ENCODE results near the gene ARPC1A.
"Not testable (repeated sequence)": the region's sequence is repeated elsewhere in the genome, so short reads cannot be mapped to it uniquely, and the experiment has no call there.

The ARPC1A gene

GRCh38 chr7:99324559-99324958 lies 1.1 kb upstream of the ARPC1A start:
- no peak for DNase-seq

- DNase-seq = no peak
Observed at GRCh38 chr7:99325001-99325493, 651 bp upstream of the ARPC1A start.

DNA sequence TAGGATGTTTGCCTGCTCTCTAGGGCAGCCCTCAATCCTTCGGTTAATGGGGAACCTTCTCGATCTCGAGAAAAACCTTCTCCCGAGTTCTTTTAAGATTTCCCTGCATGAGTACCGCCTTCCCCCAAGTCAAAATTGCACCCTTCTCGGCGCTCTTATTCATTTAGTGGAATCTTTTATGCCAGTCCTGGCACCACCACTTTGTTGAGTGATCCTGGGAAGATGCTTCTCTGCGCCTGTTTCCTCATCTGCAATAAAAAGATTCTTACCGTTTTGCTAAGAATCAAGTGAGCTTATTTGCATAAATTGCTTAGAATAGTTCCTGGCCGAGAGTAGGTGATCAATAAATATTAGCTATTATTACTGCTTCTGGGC lies 697 bp downstream of the ARPC1A start:
- DNase-seq = no peak

DNA sequence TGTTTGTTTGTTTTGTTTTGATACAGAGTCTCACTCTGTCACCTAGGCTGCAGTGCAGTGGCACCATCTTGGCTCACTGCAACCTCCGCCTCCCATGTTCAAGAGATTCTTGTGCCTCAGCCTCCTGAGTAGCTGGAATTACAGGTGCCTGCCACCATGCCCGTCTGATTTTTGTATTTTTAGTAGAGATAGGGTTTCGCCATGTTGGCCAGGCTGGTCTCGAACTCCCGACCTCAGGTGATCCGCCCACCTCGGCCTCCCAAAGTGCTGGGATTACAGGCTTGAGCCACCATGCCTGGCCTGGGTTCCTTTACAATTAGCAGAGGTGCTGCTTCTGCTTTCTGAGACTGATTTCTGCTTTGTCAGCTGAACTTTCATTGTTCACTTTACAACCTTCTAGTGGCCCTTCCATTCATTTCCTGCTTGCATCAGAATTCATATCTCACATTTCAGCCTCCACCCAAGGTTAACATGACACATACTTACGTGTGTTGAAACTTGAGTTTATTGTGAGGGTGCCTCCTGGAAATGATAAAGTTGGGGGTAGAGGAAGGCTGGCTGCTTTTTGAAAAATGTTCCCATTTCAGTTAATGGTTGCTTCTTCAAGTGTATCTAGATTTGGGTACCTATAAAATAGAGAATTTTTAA lies 4.7 kb downstream of the ARPC1A start:
- peak; percentile 13 for DNase-seq

- no peak for DNase-seq
Observed at GRCh38 chr7:99331002-99331401, 5.3 kb downstream of the ARPC1A start.

- no peak for DNase-seq
Observed at GRCh38 chr7:99339595-99339994, 13.9 kb downstream of the ARPC1A start.

DNA sequence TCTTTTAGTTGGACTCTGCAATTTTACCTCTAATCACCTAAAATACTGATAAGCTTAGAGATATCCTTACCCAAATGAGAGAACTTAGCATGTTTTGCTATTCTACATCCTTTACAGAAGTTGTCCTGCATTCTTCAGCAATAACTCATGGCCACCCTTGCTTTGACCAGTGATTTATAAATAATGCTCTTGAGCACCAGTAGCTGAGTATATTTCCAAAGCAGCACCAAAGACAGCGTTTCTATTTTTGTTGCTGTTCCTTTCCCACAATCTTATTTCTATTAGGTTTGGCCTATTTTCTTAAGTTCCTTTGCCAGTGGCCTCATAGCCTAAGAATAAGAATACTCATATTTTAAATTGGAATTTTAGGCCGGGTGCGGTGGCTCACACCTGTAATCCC lies 15.0 kb downstream of the ARPC1A start:
- no peak for DNase-seq

DNA sequence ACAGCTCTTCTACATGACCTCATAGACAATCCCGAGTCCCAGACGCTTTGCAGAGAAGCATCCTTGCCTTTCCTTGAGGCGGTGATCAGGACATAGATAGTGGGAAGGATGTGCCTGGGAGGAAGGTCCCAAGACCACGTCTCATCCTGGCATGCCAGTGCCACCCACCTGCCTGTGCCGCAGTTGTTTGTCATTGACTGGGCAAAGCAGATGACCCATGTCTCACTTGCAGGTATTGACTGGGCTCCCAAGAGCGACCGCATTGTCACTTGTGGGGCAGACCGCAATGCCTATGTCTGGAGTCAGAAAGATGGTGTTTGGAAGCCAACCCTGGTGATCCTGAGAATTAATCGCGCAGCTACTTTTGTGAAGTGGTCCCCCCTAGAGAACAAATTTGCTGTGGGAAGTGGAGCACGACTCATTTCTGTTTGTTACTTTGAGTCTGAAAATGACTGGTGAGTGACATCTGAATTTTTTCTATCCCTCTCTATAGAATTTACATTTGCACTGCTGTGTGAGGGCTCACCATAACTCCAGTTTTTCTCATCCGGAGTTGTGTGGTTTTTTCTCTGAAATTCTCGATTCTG lies 18.5 kb downstream of the ARPC1A start:
- no peak for DNase-seq

- DNase-seq = not testable (repeated sequence)
Observed at GRCh38 chr7:99350641-99351040, 24.9 kb downstream of the ARPC1A start.

- DNase-seq = no peak
Observed at GRCh38 chr7:99352247-99352646, 26.5 kb downstream of the ARPC1A start.

GRCh38 chr7:99355098-99355497 lies 29.4 kb downstream of the ARPC1A start:
- DNase-seq = no peak

- no peak for DNase-seq
Observed at GRCh38 chr7:99357701-99358490, 32.2 kb downstream of the ARPC1A start.

- DNase-seq = not testable (repeated sequence)
Observed at GRCh38 chr7:99358521-99358920, 32.8 kb downstream of the ARPC1A start.

- no peak for DNase-seq
Observed at GRCh38 chr7:99359465-99360154, 33.9 kb downstream of the ARPC1A start.

GRCh38 chr7:99362801-99363200 lies 37.1 kb downstream of the ARPC1A start:
- no peak for DNase-seq

GRCh38 chr7:99363286-99363685 lies 37.6 kb downstream of the ARPC1A start:
- DNase-seq = no peak

- DNase-seq = peak; percentile 76
Observed at GRCh38 chr7:99365318-99366141, 39.8 kb downstream of the ARPC1A start.

- DNase-seq = no peak
Observed at GRCh38 chr7:99366646-99367045, 40.9 kb downstream of the ARPC1A start.

DNA sequence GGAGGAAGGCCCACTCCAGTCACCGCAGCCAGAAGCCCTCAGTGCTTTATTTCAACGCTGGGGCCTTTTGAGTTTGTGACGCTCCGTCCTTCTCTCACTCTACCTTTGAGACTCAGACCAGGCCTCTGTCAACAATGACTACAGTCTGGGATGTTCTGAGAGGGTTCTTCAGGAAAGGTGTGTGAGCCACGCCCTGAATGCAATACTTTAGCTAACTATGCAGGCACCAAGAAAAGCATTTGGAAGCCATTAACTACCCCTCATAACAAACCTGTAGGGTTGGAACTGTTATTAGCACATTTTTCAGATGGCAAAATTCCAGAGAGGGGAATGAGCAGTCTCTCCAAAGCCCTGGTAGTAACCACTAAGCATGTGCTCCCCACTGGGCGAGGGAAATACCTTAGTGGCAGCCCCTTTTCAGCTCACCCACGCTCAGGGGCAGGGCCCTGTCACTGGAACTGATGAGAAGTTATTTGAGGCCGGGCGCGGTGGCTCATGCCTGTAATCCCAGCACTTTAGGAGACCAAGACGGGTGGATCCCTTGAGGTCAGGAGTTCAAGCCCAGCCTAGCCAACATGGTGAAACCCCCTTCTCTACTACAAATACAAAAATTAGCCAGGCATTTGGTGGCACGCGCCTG lies 43.2 kb downstream of the ARPC1A start:
- no peak for DNase-seq

DNA sequence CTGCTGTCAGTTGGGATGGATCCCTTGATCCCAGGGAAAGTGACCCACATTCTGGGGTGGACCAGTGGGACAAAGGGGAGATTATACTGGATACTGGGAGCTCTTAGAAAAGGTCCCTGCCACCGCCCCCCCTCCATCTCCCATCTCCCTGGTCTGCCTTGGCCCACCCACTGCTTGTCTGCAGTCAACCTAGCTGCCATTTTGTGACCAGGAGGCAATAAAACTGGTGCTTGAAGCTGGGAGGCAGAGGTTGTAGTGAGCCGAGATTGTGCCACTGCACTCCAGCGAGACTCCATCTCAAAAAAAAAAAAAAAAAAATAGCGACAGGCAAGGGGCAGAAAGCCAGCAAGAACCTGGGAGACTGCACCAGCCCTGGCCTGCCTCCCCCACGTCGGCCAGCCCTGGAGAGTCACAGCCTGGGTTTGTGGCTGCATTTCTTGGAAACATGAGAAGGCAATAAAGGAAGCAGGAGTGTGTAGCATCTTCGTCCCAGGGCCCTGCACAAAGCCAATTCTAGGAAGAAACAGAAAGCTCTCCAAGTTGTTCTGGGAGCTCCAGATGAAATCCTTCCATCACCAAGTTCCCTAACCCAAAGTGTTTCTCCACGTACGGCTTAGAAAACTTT lies 44.2 kb downstream of the ARPC1A start:
- no peak for DNase-seq

GRCh38 chr7:99371376-99371920 lies 45.8 kb downstream of the ARPC1A start:
- no peak for DNase-seq
